Measurements from ENCODE around the gene OGFOD2.

Gene OGFOD2

DNA sequence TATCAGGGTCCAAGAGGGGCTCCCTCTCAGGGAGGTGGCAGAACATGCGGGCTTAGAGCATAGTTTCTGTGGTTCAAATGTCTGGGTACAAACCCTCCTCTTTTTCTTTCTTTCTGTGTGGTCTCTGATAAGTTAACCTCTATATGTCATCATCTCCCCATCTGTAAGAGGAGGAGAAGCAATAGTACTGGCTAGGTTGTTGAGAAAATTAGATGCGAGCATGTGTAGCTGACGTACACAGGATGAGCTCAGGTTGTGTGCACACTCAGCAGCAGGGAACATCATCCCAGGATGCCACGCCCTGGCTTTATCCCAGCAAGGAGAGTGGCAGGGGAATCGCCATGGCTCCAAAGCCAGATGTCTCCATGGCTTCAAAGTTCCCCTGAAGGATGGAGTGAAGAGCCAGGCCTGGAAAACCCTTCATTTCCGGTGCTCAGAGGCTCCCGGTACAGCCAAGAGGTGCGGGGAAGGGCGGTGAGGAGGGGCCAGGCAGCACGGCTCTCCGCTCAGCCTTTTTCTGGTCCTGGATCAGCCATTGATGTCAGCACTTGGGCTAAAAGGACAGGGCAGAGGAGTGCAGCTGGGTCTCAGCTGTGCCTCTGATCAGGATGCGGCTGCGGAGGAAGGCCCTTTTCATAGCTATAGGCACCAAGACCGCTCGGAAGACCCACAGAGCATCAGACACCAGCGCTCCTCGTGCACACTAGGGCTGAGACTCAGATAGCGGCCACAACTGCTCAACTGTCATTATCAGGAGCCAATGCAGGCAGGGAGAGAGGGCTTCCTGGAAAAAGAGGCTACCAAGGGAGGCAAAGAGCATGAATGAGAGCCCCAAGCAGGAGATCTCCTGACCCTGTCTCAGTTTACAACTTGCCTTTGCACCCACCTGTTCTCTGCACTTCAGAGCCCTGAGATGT lies 46.9 kb downstream of the OGFOD2 start:
- peak in 2 of 42 donors; percentile 9 to 15 for DNase-seq
- intact Hi-C loops (cut with DNase I): no loop called here

DNA sequence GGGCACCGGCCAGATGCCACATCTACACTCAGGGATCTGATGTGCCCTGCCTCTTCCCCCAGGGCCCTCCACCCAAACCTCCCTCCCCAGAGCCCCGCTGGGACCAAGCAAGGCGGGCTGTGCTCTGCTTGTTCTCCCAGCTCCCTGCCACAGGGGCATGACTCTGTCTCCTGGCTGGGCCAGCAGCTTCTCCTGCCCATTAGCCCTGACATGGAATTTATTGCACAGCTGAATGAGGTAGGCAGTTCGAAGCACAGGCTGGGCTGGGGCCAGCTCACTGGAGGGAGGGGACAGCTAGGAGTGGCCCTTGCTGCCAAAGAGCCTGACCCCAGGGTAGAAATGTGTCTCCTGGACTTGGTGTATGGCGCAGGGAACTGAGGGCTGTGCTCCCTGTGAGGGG lies 47.8 kb downstream of the OGFOD2 start:
- intact Hi-C loops (cut with DNase I): no loop called here
- no peak for DNase-seq

DNA sequence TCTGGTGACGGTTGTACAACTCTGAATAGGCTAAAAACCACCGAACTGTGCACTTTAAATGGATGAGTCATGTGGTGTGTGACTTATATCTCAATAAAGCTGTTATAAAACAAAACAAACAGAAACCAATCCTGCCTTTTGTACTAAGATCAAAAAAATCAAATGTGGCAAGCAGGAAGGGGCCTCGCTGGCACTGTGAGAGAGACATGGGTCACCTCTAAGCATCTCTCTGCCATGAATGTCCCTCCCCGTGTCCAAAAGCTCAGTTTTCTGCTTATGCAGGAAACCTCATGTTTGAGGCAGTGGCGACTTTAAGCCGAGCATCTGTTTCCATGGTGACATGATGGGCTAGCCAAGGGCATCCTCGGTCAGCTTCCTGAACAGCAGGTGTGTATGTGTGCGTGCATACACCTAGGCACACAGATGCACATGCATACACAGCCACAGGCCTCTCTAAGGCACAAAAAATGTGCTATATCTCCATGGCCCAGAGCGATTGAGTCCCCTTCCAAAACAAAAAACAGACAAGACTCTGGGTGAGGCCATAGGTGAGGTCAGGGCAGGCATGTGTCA lies 49.9 kb downstream of the OGFOD2 start:
- intact Hi-C loops (cut with DNase I): no loop called here
- DNase-seq: no peak

DNA sequence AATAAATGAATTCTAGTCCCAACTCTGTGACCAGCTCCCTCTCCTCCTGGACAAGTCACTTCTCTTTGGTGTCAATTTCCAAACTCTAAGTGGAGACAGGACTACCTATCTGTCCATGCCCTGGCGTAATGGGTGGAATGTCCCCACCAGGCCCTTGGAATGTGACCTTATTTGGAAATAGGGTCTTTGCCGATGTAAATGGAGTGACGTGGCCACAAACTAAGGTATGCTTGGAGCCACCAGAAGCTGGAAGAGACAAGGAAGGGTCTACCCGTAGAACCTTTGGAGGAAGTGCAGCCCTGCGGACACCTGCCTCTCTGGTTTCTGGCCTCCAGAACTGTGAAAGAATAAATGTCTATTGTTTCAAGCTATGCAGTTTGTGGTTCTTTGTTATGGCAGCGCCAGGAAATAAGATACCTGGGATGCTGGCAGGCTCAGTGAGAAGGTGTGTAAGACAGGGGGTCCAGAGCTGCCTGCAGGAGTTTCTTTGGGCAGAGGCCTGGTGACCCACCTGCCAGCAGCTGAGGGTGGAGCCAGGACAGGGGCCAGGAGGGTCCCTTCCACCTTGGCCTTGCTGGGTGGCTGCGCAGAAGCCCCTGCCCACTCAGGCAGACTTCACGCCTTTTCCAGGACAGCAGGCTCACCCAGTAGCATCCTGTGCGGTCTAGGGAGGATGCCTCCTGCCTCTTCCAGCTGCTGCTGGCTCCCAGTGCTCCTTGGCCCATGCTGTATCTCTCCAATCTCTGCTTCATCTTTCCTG lies 51.2 kb downstream of the OGFOD2 start:
- DNase-seq: no peak
- intact Hi-C loops (cut with DNase I): no loop called here

DNA sequence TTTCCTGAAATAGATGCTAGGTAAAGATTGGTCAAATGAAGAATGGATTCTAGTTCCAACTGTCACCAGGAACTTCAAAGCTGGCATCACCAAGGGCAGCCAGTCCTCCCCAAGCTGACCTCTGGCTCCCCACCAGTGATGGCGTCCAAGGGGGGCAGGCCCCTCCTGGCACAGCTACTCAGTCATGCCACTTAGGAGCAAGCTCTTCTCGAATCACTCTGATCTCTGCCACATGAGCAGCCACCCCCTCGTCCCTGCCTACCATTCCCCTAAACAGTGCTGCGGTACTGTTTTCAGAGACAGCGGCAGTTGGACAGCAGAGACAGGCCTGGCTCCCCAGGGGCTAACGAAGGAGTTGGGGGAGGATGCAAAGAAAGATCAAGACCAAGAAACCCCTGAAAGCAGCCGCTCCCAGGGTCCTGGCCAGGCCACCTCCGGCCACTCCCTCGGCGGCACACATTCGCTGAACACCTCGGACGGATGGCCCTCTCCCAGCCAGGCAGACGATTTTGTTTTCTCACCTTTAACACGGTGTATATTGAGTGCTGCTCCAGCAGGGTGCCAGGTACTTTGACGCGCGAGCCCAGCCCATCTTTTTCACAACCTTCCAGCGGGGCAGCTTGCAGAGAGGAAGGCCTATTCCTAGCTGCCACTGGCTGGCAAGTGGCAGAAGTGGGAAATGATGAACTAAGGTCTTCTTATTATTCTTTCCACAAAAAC lies 52.8 kb downstream of the OGFOD2 start:
- intact Hi-C loops (cut with DNase I): no loop called here
- peak in 25 of 42 donors; percentile 11 to 72 (median 31) for DNase-seq

DNA sequence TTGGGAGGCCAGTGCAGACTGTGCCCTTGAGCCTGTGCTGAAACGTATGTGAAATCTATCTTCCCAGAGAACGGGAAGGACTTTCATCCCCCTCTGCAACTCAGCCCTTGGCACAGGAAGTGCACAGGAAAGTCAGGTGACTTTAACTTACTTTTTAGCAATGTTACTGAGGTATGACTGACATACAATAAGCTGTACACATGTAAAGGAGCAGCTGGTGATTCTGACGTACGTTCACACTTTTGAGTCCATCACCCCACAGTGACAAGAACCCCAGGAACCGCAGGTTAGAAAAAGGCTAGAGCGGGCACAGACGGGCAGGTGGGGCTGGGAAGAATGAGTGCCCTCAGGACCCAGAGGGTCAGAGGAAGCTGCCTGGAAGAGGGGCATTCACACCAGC lies 53.4 kb downstream of the OGFOD2 start:
- DNase-seq: no peak
- intact Hi-C loops (cut with DNase I): no loop called here

DNA sequence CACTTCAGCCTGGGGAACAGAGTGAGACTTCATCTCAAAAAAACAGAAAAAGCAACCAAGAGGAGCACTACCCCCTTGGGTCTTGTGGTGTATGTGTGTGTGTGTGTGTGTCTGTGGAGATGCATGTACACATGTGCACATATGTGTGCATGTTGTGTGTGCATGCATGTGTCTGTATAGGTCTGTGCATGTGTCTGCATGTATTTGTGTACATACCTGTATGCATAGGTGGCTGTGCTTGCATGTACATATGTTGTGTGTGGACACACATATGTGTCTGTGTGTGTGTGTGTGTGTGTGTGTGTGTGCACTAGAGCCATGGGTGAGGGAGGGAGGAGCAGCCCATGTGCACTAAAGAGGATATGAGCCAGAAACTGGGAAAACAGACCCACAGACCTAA lies 54.5 kb downstream of the OGFOD2 start:
- no peak for DNase-seq
- intact Hi-C loops (cut with DNase I): no loop called here
